Activated CD4-positive, alpha-beta T cell treated with anti-CD3 and anti-CD28 coated beads, Interleukin-10, Interleukin-2, amounts not matched to agents 100 ng/mL and 50 ng/mL, durations not matched to agents 16 hours and 8 hours (primary cell): Measurements from ENCODE around the gene NECAP2.

Experiments
- DNase-seq: peaks from one replicate; pipeline ENCODE4 v3.0.0-alpha.2; 2020

NECAP2 gene, protein sequence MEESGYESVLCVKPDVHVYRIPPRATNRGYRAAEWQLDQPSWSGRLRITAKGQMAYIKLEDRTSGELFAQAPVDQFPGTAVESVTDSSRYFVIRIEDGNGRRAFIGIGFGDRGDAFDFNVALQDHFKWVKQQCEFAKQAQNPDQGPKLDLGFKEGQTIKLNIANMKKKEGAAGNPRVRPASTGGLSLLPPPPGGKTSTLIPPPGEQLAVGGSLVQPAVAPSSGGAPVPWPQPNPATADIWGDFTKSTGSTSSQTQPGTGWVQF

GRCh38 chr1:16440470-16441281 is at the start of gene NECAP2:
Gene NECAP2, plus strand, starts transcription at chr1:16440724. Its CDS starts 38 bp downstream, at chr1:16440762.
- DNase-seq: peak; percentile 96

- DNase-seq: peak; percentile 55
Observed at GRCh38 chr1:16391411-16391810, 49.1 kb upstream of the NECAP2 start.

DNA sequence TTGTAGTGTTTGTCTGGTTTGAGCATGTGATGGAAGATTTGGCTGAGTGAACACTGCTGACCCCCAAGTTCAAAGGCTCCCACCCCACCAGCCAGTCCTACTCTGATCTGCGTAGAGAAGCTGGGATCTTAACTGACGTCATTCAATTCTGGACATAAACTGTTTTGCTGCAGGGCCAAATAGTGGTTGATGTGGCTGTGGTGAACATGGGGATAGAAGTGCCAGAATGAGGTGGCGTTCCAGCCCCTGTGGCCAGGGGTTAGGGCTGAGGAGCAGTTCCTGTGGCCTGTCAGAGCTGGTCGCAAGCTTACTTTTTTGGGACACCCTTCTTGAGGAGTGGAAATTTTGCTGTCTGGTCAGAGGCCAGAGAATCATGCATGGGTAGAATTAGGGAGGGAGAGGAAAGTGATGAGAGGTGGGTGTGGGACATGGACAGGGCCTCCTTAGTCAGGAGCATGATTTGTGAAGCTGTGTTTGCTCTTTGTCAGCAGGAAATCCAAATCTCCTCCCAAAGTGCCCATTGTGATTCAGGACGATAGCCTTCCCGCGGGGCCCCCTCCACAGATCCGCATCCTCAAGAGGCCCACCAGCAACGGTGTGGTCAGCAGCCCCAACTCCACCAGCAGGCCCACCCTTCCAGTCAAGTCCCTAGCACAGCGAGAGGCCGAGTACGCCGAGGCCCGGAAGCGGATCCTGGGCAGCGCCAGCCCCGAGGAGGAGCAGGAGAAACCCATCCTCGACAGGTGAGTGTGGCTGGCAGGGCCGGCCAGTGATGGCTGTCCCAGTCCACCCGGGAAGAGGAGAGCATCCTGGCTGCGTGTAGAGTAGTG is 47.6 kb upstream of the NECAP2 start:
- no peak for DNase-seq

- DNase-seq: no peak
Observed at GRCh38 chr1:16393570-16394521, 46.7 kb upstream of the NECAP2 start.

GRCh38 chr1:16394977-16395376 is 45.5 kb upstream of the NECAP2 start:
- DNase-seq: no peak

DNA sequence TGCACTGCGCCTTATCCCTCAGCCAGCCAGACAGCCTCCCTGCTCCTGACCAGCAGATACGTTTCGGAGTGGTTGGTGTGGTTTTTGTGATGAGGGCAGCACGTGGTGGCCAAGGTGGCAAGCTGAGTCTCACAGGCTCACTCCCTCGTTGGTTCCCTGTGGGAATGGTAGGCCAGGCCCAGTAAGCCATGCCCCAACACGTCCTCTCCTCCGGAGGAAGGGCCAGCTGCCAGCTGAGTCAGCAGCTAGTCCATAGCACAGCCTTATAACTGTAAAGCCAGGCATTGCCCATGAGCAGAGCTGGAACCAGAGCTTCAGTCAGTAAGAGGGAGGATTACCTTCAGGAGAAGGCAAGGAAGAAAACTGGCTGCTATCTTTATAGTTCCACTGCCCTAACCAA is 43.9 kb upstream of the NECAP2 start:
- DNase-seq: no peak

DNA sequence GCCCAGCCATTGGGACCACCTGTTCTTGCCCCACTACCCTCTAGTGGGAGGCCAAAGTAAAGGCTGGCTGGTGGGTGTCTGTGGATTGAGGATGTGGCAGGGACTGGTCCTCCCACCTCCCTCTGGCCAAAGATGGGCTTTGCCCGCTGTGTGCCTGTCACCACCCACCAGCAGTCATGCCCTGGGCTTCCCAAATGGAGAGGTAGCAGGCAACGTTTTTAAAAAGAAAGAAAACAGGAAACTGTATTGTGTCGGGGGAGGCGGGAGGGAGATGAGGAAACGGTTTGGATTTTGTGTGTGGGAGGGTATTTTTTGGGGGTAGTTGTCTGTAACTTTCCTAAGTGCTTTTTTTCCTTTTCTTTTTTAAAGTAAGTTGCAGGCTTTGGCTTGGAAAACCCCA is 43.4 kb upstream of the NECAP2 start:
- DNase-seq: no peak

- no peak for DNase-seq
Observed at GRCh38 chr1:16398371-16398953, 42.1 kb upstream of the NECAP2 start.

- no peak for DNase-seq
Observed at GRCh38 chr1:16402742-16403141, 37.8 kb upstream of the NECAP2 start.

DNA sequence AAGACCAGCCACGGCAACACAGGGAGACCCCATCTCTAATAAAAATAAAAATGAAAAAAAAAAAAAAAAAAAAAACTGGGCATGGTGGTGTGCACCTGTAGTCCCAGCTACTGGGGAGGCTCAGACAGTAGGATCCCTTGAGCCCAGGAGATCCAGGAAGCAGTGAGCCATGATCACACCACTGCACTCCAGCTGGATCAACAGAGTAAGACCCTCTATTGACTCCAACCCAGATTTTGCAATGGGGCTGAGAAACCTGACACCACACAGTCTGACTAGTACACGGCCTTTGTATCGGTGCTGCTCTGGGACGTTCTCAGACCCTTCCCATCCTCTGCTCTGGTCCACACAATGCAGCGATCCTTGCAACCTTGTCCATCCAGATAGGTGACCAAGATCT is 35.1 kb upstream of the NECAP2 start:
- no peak for DNase-seq

GRCh38 chr1:16406868-16407267 is 33.7 kb upstream of the NECAP2 start:
- DNase-seq: no peak

DNA sequence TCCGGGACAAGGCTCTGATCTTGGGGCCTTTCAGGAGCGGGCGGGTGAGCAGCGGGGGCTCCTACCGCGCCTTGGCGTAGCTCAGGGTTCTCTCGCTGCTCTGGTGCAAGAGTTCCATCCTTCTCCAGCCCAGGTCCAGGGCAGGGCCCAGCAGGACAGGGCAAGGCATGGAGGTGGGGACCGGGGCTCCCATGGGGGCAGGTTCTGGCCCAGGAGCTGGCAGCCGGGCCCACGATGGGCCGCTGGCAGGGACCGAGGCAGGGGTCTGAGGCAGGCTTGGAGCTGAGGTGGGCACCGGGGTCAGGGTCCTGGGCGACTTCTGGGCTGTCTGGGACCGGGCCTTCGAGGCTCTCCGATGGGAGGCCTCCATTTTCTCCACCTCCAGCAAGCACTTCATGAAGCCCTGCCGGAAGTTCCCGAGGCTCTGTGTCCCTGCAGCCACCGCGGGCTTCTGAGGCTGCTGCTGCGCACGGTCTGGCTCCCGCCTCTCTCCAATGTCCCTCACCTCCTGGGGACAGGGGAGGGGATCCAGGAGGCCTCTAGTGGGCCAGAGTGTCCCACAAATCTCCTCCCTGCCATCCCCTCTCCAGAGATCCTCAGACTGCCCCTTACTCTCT is 30.9 kb upstream of the NECAP2 start:
- DNase-seq: no peak

GRCh38 chr1:16410803-16411202 is 29.7 kb upstream of the NECAP2 start:
- no peak for DNase-seq

GRCh38 chr1:16413191-16413590 is 27.3 kb upstream of the NECAP2 start:
- no peak for DNase-seq

GRCh38 chr1:16418823-16419425 is 21.6 kb upstream of the NECAP2 start:
- peak; percentile 24 for DNase-seq

DNA sequence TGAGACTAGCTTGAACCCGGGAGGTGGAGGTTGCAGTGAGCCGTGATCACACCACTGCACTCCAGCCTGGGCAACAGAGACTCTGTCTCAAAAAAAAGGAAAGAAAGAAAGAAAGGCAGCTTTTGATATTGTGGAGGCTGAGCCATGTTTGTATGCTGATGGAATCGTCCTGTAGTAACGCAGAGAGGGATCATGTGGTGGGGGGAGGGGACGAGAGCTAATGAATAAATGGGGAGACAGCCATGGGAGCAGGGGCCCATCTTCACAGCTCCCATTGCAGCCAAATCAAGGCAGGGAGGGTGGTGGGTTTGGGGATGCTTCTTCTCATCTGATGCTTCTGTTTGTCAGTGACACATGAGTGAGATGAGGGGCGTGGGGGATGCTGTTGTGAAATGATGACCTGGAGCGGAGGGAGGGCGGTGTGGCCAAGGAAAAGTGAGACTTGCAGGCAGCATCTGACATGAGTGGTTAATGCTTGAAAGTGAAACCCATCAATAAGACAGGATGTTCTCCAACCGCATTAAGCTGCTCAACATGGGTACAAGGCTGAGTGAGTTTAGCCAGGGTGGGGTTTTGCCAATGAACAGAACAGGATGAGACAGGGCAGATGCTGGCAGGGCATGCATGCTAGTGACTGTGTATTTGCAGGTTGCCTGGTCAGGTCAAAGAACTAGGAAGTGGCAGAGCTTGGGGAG is 20.0 kb upstream of the NECAP2 start:
- DNase-seq: peak; percentile 91

DNA sequence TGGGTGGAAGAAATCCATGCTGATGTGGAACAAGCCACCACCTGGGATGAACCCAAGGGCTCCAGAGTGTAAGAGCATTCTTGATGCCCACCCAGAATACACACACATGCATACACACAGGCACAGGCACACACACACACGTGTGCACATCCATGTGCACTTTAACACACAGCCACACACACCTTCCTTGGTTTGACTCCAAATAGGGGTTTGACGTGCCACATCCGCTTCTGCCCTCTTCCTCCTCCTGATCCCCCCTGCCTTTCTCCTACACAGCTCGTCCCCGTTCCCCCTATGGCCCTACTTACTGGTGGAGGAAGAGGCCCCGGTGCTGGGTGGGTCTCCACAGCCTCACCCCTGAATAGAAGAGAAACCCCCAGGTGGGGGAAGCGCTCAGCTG is 19.3 kb upstream of the NECAP2 start:
- no peak for DNase-seq

DNA sequence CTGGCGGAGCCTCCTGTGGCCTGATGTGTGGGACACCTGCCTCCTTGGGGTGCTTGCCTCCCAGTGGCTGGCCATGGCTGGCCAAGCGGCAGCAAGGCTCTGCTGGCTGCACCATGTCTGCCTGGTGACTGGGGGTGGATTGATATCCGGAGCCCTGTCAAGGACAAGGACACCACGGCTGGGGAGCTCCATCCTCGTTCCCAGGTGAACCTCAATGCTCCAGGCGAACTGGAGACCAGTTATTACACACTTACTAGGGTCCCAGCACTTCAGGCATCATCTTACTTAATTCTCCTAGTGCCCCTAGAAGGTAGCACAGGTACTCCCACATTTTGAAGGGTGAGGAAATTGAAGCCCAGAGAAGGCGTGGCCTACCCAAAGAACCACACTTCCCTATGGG is 18.5 kb upstream of the NECAP2 start:
- DNase-seq: no peak

GRCh38 chr1:16425125-16426025 is 15.1 kb upstream of the NECAP2 start:
- no peak for DNase-seq
